GM19035 (cell line): ENCODE measurements around the gene MICALL2.

Source experiments
- ATAC-seq: cut with Tn5 transposase; IDR thresholded peaks from one replicate; pipeline ENCODE4 v1.9.1; 2021; ENCODE audit not compliant: unreplicated experiment

The MICALL2 gene

GRCh38 chr7:1493571-1493970 is 34.3 kb upstream of the MICALL2 start:
- ATAC-seq, result no peak

GRCh38 chr7:1493129-1493528 is 33.9 kb upstream of the MICALL2 start:
- no peak for ATAC-seq

- ATAC-seq, result no peak
These were observed 33.4 kb upstream of the MICALL2 start for GRCh38 chr7:1492640-1493039.

- ATAC-seq, result no peak
These were observed 33.0 kb upstream of the MICALL2 start for GRCh38 chr7:1492221-1492620.

- no peak for ATAC-seq
These were observed 31.6 kb upstream of the MICALL2 start for GRCh38 chr7:1490837-1491236.

- no peak for ATAC-seq
These were observed 30.1 kb upstream of the MICALL2 start for GRCh38 chr7:1489336-1489735.

GRCh38 chr7:1488016-1488415 is 28.7 kb upstream of the MICALL2 start:
- ATAC-seq, result no peak

- no peak for ATAC-seq
These were observed 28.2 kb upstream of the MICALL2 start for GRCh38 chr7:1487466-1487865.

GRCh38 chr7:1486571-1486970 is 27.3 kb upstream of the MICALL2 start:
- ATAC-seq, result no peak

- ATAC-seq, result no peak
These were observed 25.9 kb upstream of the MICALL2 start for GRCh38 chr7:1485156-1485555.

- no peak for ATAC-seq
These were observed 25.3 kb upstream of the MICALL2 start for GRCh38 chr7:1484569-1484968.

- no peak for ATAC-seq
These were observed 24.6 kb upstream of the MICALL2 start for GRCh38 chr7:1483536-1484505.

- no peak for ATAC-seq
These were observed 23.8 kb upstream of the MICALL2 start for GRCh38 chr7:1483079-1483478.

- ATAC-seq, result no peak
These were observed 22.0 kb upstream of the MICALL2 start for GRCh38 chr7:1481300-1481699.

- ATAC-seq, result no peak
These were observed 21.4 kb upstream of the MICALL2 start for GRCh38 chr7:1480670-1481069.

- ATAC-seq, result no peak
These were observed 20.0 kb upstream of the MICALL2 start for GRCh38 chr7:1479287-1479686.

GRCh38 chr7:1478480-1478879 is 19.2 kb upstream of the MICALL2 start:
- no peak for ATAC-seq

- ATAC-seq, result no peak
These were observed 17.6 kb upstream of the MICALL2 start for GRCh38 chr7:1476859-1477258.

GRCh38 chr7:1475991-1476390 is 16.7 kb upstream of the MICALL2 start:
- no peak for ATAC-seq

- ATAC-seq, result no peak
These were observed 16.1 kb upstream of the MICALL2 start for GRCh38 chr7:1475393-1475792.

- ATAC-seq, result no peak
These were observed 15.5 kb upstream of the MICALL2 start for GRCh38 chr7:1474736-1475135.

GRCh38 chr7:1473864-1474512 is 14.7 kb upstream of the MICALL2 start:
- ATAC-seq, result no peak
